K562 (cell line): ENCODE measurements around the gene NKD1.

Experiments
- SMC3 ChIP-seq: conservative IDR thresholded peaks from 2 replicates; pipeline ENCODE4 v1.6.1; 2011; ENCODE audit warnings: low read depth, low read length, improper control_type of control experiment; ENCODE audit not compliant: insufficient read depth
- ZNF695 ChIP-seq: fragments of 450-650 bp; formaldehyde crosslinking; IDR thresholded peaks from 2 replicates; pipeline ENCODE4 v1.4.0; 2020; ENCODE audit warnings: mild to moderate bottlenecking, moderate library complexity

- TF ChIP-seq ZNF695 (CRISPR knock-in tag) (no peak), SMC3 (no peak)
Measured at GRCh38 chr16:50599494-50599893, 51.3 kb downstream of the NKD1 start.
